Measurements from ENCODE around the gene UVRAG. TPM values are rescaled to one million over a fixed set of nuclear protein-coding genes. Genes with fewer than 3 reads are reported as not detected.

UVRAG gene
- total and polyA plus RNA-seq, 2 of the 4 experiments (the other 2 are of a cell fraction) = 5.6 to 10.9 TPM

DNA sequence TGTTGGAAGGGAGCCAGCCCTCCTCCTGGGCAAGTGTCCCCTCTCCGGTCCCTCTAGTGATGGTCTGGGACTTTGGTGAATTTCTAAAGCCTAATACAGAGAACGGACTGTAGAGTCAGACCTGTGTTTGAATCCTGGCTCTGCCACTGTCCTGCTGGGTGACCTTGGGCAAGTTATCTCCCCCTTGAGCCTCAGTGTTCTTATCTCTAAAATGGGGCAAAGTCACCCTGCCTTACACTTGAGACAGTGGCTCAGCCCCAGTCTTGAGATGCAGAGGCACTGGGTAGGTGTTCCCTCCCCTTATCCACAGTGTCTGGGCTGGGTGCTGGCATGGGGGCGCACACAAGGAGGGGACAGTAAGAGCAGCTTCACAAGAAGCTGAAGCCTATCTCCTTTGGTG lies 25.5 kb upstream of the UVRAG start:
- Histone ChIP-seq H2AFZ (replicated peaks; ENCODE audit: low read length, poor library complexity) (no peak overlapping the region), H3K4me2 (ENCODE audit: low read depth, low read length) (no peak overlapping the region), H3K23ac (ENCODE audit: low read depth, low read length) (no peak overlapping the region), H3K4ac (ENCODE audit: low read depth, low read length) (no peak overlapping the region), H3K14ac (replicated peaks; ENCODE audit: low read depth, low read length) (no peak overlapping the region), H3K79me1 (ENCODE audit: low read depth in 1 of 2, low read length in 2 of 2) (no peaks in the 10 kb centered on the region), H3K56ac (ENCODE audit: extremely low read depth, insufficient read depth, low read length) (no peak overlapping the region), H3K18ac (ENCODE audit: low read depth, low read length) (no peak overlapping the region), H3K27me3 (ENCODE audit: control insufficient read depth, insufficient read depth, low read length) (peaks cover 58% of the 10 kb centered on the region), H4K8ac (ENCODE audit: low read depth in 2 of 2, low read length in 2 of 2) (no peak overlapping the region), H3K9me1 (ENCODE audit: insufficient read depth, low read length) (no peaks in the 10 kb centered on the region; the same call in 1 of the 2 replicates), H2BK20ac (ENCODE audit: low read depth, low read length) (no peak overlapping the region), H4K5ac (ENCODE audit: low read depth, low read length) (no peak overlapping the region), H3K4me1 (ENCODE audit: control insufficient read depth, insufficient read depth, low read length) (no peaks in the 10 kb centered on the region), H3K9ac (ENCODE audit: low read depth, low read length) (no peak overlapping the region), H2AK9ac (replicated peaks; ENCODE audit: low read depth, low read length, poor library complexity) (no peak overlapping the region), H3K4me3 (ENCODE audit: insufficient read depth, low read depth, low read length) (no peak overlapping the region), H4K91ac (ENCODE audit: insufficient read depth, low read depth, low read length) (no peak overlapping the region), H4K20me1 (ENCODE audit: insufficient read depth, low read length) (no peaks in the 10 kb centered on the region), H3K36me3 (ENCODE audit: control insufficient read depth, insufficient read depth, low read length) (no peaks in the 10 kb centered on the region), H3K9me3 (ENCODE audit: control insufficient read depth, insufficient read depth, low read length) (no peaks in the 10 kb centered on the region), H2BK15ac (ENCODE audit: low read depth, low read length) (no peak overlapping the region), H3K27ac (ENCODE audit: insufficient read depth, low read length) (no peak overlapping the region), H2BK120ac (ENCODE audit: low read depth, low read length) (no peak overlapping the region), H2BK5ac (ENCODE audit: low read depth, low read length, poor library complexity, severe bottlenecking) (no peak overlapping the region), H2AK5ac (ENCODE audit: low read depth, low read length) (no peak overlapping the region)
- ChIA-PET CTCF (no interaction called here), POLR2A (ENCODE audit: unreplicated experiment) (no interaction called here)
- intact Hi-C loops (cut with micrococcal nuclease) (no loop called here), in situ Hi-C loops (cut with MboI; ENCODE audit: low sequenced_read_pairs) (no loop called here), dilution Hi-C loops (cut with HindIII; ENCODE audit: low sequenced_read_pairs, unreplicated experiment) (no loop called here)
- no peak for TF ChIP-seq MXI1 (IDR thresholded peaks at IDR 0.05; ENCODE audit: borderline replicate concordance, low read depth, low read length)
- no peak for TF ChIP-seq POLR2A (IDR thresholded peaks at IDR 0.05; ENCODE audit: low read depth, low read length)
- TF ChIP-seq NFE2L2 (IDR thresholded peaks at IDR 0.05; ENCODE audit: low read depth, low read length) = no peak
- TF ChIP-seq SMC3 (IDR thresholded peaks at IDR 0.05; ENCODE audit: low read depth, low read length) = no peak
- no peak for TF ChIP-seq MAZ (IDR thresholded peaks at IDR 0.05; ENCODE audit: borderline replicate concordance, low read depth, low read length)
- TF ChIP-seq, protein P1, sequence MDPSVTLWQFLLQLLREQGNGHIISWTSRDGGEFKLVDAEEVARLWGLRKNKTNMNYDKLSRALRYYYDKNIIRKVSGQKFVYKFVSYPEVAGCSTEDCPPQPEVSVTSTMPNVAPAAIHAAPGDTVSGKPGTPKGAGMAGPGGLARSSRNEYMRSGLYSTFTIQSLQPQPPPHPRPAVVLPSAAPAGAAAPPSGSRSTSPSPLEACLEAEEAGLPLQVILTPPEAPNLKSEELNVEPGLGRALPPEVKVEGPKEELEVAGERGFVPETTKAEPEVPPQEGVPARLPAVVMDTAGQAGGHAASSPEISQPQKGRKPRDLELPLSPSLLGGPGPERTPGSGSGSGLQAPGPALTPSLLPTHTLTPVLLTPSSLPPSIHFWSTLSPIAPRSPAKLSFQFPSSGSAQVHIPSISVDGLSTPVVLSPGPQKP (IDR thresholded peaks at IDR 0.05; ENCODE audit: borderline replicate concordance, low read depth, low read length) = no peak
- TF ChIP-seq CHD1 (IDR thresholded peaks at IDR 0.05; ENCODE audit: low read depth, low read length) = no peak
- no peak for TF ChIP-seq FOS (IDR thresholded peaks at IDR 0.05; ENCODE audit: low read depth, low read length)
- TF ChIP-seq RCOR1 (IDR thresholded peaks at IDR 0.05; ENCODE audit: insufficient replicate concordance, low read length) = no peak
- no peak for TF ChIP-seq BHLHE40 (IDR thresholded peaks at IDR 0.05; ENCODE audit: low read depth, low read length)
- TF ChIP-seq RAD21 (IDR thresholded peaks at IDR 0.05; ENCODE audit: low read length) = no peak
- TF ChIP-seq, protein P2, sequence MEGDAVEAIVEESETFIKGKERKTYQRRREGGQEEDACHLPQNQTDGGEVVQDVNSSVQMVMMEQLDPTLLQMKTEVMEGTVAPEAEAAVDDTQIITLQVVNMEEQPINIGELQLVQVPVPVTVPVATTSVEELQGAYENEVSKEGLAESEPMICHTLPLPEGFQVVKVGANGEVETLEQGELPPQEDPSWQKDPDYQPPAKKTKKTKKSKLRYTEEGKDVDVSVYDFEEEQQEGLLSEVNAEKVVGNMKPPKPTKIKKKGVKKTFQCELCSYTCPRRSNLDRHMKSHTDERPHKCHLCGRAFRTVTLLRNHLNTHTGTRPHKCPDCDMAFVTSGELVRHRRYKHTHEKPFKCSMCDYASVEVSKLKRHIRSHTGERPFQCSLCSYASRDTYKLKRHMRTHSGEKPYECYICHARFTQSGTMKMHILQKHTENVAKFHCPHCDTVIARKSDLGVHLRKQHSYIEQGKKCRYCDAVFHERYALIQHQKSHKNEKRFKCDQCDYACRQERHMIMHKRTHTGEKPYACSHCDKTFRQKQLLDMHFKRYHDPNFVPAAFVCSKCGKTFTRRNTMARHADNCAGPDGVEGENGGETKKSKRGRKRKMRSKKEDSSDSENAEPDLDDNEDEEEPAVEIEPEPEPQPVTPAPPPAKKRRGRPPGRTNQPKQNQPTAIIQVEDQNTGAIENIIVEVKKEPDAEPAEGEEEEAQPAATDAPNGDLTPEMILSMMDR (conservative IDR thresholded peaks at IDR 0.05; ENCODE audit: low read depth, low read length) = no peak
- no peak for TF ChIP-seq RFX5 (IDR thresholded peaks at IDR 0.05; ENCODE audit: low read depth, low read length)
- no peak for TF ChIP-seq MAFK (IDR thresholded peaks at IDR 0.05; ENCODE audit: low read depth, low read length)
- TF ChIP-seq CEBPB (IDR thresholded peaks at IDR 0.05; ENCODE audit: low read depth, low read length) = no peak
- TF ChIP-seq, protein P3, sequence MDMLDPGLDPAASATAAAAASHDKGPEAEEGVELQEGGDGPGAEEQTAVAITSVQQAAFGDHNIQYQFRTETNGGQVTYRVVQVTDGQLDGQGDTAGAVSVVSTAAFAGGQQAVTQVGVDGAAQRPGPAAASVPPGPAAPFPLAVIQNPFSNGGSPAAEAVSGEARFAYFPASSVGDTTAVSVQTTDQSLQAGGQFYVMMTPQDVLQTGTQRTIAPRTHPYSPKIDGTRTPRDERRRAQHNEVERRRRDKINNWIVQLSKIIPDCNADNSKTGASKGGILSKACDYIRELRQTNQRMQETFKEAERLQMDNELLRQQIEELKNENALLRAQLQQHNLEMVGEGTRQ (IDR thresholded peaks at IDR 0.05; ENCODE audit: low read depth, low read length) = no peak
- DNase-seq (no peak), ATAC-seq (ENCODE audit: low read depth) (no peak)
- no TSS peak for BruUV-seq (replicated peaks)
- WGBS, 2 experiments (ENCODE audit: extremely low coverage in 2 of 2, insufficient read length in 1 of 2) = no CpG with 5 or more reads among the region's 3 CpGs

Measured in IMR-90 (cell line).